Mesothelial cell of epicardium (in vitro differentiated cells): Measurements from ENCODE around the gene RLF. TPM values are rescaled to one million over a fixed set of nuclear protein-coding genes. Genes with fewer than 3 reads are reported as not detected.

ENCODE experiments used
- DNase-seq, 2 experiments: peaks; one replicate each; pipeline ENCODE4 v3.0.0; 2021; ENCODE audit warnings: low spot score in 2 of 2; ENCODE audit not compliant: unreplicated experiment in 2 of 2
- H3K27ac Mint-ChIP-seq: 2 replicates; pipeline ENCODE4 v1.8.0; 2021; ENCODE audit warnings: mixed read lengths
- H3K27me3 Mint-ChIP-seq: 2 replicates; pipeline ENCODE4 v1.8.0; 2021; ENCODE audit warnings: low read depth, mixed read lengths
- H3K36me3 Mint-ChIP-seq: 2 replicates; pipeline ENCODE4 v1.8.0; 2021; ENCODE audit warnings: mixed read lengths
- H3K4me1 Mint-ChIP-seq: 2 replicates; pipeline ENCODE4 v1.8.0; 2021; ENCODE audit warnings: mixed read lengths
- H3K4me3 Mint-ChIP-seq: 2 replicates; pipeline ENCODE4 v1.8.0; 2021; ENCODE audit warnings: mild to moderate bottlenecking, moderate library complexity, mixed read lengths
- H3K9me3 Mint-ChIP-seq: 2 replicates; pipeline ENCODE4 v1.8.0; 2021; ENCODE audit warnings: mixed read lengths
- total RNA-seq: library from RNA; stranded (reverse); gene quantifications from 3 replicates; pipeline ENCODE4 v1.2.1, GENCODE V29; 2021
- TF ChIP-seq, protein P1 (sequence below): fragments of 200-600 bp; sonication (generic); IDR thresholded peaks from one replicate; pipeline ENCODE4 v1.5.0; 2021; ENCODE audit warnings: antibody characterized with exemption; ENCODE audit not compliant: unreplicated experiment

The RLF gene
- total RNA-seq, 1 donor from 2014 or later, result 33.2 TPM

DNA sequence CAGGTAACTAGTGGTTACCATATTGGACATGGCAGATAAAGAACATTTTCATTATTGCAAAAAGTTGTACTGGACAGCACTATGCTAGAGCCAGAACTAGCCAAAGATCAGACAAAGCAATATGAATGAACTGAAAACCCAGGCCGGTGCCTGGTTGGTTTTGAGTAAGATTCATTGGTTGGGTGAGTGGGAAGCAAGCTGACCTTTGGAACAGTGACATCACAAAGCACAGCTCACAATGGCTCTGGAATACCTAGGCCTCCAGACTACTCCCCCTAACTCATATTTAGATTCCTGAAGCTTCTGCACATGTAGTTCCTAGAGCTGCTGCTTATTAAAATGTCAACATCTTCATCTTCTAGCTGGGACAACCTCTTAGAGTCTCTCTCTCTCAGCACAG, 86.5 kb downstream of the RLF start, which contains the start of gene TMCO2:
TSS of gene TMCO2 (plus strand) at position 283 of the 400 bp plus-strand sequence. CDS start at position 340, 57 bp downstream.
- no peaks in the 10 kb centered on the region for H3K36me3 Mint-ChIP-seq
- DNase-seq, result no peak
- no peak within 1 kb of the TSS for H3K27ac Mint-ChIP-seq
- H3K27me3 Mint-ChIP-seq, result no peaks in the 10 kb centered on the region
- H3K4me3 Mint-ChIP-seq, result no peak within 1 kb of the TSS
- TF ChIP-seq, protein P1, sequence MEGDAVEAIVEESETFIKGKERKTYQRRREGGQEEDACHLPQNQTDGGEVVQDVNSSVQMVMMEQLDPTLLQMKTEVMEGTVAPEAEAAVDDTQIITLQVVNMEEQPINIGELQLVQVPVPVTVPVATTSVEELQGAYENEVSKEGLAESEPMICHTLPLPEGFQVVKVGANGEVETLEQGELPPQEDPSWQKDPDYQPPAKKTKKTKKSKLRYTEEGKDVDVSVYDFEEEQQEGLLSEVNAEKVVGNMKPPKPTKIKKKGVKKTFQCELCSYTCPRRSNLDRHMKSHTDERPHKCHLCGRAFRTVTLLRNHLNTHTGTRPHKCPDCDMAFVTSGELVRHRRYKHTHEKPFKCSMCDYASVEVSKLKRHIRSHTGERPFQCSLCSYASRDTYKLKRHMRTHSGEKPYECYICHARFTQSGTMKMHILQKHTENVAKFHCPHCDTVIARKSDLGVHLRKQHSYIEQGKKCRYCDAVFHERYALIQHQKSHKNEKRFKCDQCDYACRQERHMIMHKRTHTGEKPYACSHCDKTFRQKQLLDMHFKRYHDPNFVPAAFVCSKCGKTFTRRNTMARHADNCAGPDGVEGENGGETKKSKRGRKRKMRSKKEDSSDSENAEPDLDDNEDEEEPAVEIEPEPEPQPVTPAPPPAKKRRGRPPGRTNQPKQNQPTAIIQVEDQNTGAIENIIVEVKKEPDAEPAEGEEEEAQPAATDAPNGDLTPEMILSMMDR, result no peak
- no peaks in the 10 kb centered on the region for H3K4me1 Mint-ChIP-seq
- H3K9me3 Mint-ChIP-seq, result no peaks in the 10 kb centered on the region

DNA sequence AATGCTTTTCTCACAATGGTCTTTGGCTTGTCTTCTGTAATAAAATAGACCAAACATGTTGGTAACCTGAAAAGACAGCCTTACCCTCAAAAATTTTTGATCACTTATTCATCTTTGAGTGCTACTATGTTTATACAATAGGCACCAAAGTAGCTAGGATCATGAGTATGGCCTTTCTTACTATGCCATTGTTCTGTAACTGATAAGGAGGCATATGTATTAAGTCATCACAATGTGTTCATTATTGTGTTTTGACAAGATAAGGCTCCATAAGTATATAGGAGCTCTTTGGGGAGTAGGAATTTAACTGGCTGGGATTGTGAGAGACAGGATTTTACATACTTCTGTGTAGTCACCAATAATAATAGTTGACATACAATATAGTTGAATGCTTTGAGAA, 87.2 kb downstream of the RLF start:
- Mint-ChIP-seq H3K4me3 (no peak overlapping the region), H3K4me1 (no peaks in the 10 kb centered on the region), H3K36me3 (no peaks in the 10 kb centered on the region), H3K27me3 (no peaks in the 10 kb centered on the region), H3K27ac (no peak overlapping the region), H3K9me3 (no peaks in the 10 kb centered on the region)
- TF ChIP-seq, protein P1, result no peak
- DNase-seq, result no peak

DNA sequence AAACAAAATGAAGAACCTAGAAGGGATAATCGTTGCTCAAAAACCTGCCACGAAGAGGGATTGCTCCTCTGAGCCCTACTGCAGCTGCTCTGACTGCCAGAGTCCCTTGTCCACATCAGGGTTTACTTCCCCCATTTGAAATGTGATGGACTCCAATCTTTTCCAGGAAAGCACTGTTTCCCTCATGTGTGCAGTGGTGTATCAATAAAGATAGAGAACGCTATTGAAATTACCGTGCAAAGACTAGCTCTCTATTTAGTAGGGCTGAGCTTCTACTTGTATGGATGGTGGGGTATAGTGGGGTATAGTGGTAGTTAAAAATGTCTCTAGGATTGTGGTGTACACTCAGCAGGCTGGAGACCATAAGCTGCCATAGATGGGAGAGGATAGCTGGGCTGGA, 90.3 kb downstream of the RLF start:
- H3K27me3 Mint-ChIP-seq, result no peaks in the 10 kb centered on the region
- no peak overlapping the region for H3K27ac Mint-ChIP-seq
- TF ChIP-seq, protein P1, result no peak
- DNase-seq, result no peak
- H3K36me3 Mint-ChIP-seq, result no peaks in the 10 kb centered on the region
- peaks cover 6% of the 10 kb centered on the region for H3K4me1 Mint-ChIP-seq
- H3K9me3 Mint-ChIP-seq, result no peaks in the 10 kb centered on the region
- H3K4me3 Mint-ChIP-seq, result no peak overlapping the region

DNA sequence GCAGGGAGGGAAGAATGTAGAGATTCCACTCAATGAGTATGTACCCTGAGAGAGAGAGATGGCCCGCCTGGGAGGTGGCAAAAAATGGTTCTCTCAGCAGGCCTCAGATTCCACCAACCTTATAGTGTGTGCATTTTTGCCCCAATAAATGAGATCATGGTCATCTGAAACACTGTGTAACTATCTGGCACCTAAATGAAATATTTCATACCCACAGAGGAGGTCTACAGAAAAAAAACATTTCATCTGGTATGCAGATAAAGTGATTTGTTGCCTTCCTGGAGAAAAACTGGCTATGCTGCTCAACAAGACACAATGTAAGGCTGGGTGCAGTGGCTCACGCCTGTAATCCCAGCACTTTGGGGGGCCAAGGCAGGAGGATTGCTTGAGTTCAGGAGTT, 91.4 kb downstream of the RLF start:
- H3K27me3 Mint-ChIP-seq, result no peaks in the 10 kb centered on the region
- H3K36me3 Mint-ChIP-seq, result no peaks in the 10 kb centered on the region
- TF ChIP-seq, protein P1, result no peak
- no peak for DNase-seq
- H3K27ac Mint-ChIP-seq, result no peak overlapping the region
- no peak overlapping the region for H3K4me3 Mint-ChIP-seq
- H3K9me3 Mint-ChIP-seq, result no peaks in the 10 kb centered on the region
- H3K4me1 Mint-ChIP-seq, result peaks cover 11% of the 10 kb centered on the region

DNA sequence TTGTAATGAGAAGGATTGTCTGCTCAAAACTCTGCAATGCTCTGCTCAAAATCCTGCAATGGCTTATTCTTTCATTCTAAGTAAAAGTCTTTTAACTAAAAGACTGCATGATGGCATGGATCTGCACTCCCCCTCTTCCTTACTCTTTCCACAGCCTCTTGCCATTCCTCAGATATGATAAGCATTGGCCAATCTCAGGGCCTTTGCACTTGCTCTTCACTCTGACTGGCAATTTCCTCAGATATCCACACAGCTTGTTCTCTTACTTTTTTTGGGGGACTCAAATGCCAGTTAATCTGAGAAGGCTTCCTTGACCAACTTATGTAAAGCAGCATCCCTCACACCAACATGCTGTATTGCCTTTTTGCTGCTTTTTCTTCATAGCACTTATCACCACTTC, 94.0 kb downstream of the RLF start:
- no peak overlapping the region for H3K4me3 Mint-ChIP-seq
- no peaks in the 10 kb centered on the region for H3K36me3 Mint-ChIP-seq
- no peaks in the 10 kb centered on the region for H3K27me3 Mint-ChIP-seq
- TF ChIP-seq, protein P1, result no peak
- peaks cover 19% of the 10 kb centered on the region for H3K4me1 Mint-ChIP-seq
- DNase-seq, result no peak
- no peak overlapping the region for H3K27ac Mint-ChIP-seq
- H3K9me3 Mint-ChIP-seq, result no peaks in the 10 kb centered on the region
